Stimulated activated naive CD4-positive, alpha-beta T cell treated with Interleukin-2 at 50 U/mL for 16 hours (primary cell): ENCODE measurements around the gene SPEM3.
"Not testable (repeated sequence)": the region's sequence is repeated elsewhere in the genome, so short reads cannot be mapped to it uniquely, and the experiment has no call there.

ENCODE experiments used
- DNase-seq: peaks from one replicate; lab custom pipeline; 2025; lab: John Stamatoyannopoulos, UW

The SPEM3 gene

DNA sequence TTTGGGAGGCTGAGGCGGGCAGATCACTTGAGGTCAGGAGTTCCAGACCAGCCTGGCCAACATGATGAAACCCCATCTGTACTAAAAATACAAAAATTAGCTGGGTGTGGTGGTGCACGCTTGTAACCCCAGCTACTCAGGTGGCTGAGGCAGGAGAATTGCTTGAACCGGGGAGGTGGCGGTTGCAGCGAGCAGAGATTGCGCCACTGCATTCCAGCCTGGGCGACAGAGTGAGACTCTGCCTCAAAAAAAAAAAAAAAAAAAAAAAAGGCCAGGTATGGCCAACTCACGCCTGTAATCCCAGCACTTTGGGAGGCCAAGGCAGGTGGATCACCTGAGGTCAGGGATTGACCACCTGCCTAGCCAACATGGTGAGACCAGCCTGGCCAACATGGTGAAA lies 46.1 kb downstream of the SPEM3 start:
- DNase-seq = not testable (repeated sequence)

GRCh38 chr17:7475764-7476422 lies 47.2 kb downstream of the SPEM3 start:
- DNase-seq = no peak

DNA sequence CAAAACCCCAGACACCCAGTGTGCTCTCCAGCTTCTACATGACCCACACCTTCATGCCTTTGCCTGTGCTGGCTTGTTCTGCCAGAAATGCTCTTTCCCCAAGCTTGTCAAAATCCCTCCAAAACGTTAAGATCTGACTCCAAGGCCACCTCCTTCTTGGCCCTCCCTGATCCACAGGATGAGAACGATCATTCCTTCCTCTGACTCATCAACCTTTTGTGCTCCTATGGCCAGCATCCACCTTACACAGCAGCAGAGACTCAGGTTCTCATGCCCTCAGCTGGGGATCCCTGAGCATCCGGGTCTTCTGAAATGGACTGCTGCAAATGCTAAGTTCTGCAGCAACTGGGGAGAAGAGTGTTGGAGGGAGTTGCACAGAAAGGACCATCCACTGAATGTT lies 47.8 kb downstream of the SPEM3 start:
- no peak for DNase-seq

- no peak for DNase-seq
Measured at GRCh38 chr17:7476951-7477350, 48.3 kb downstream of the SPEM3 start.

DNA sequence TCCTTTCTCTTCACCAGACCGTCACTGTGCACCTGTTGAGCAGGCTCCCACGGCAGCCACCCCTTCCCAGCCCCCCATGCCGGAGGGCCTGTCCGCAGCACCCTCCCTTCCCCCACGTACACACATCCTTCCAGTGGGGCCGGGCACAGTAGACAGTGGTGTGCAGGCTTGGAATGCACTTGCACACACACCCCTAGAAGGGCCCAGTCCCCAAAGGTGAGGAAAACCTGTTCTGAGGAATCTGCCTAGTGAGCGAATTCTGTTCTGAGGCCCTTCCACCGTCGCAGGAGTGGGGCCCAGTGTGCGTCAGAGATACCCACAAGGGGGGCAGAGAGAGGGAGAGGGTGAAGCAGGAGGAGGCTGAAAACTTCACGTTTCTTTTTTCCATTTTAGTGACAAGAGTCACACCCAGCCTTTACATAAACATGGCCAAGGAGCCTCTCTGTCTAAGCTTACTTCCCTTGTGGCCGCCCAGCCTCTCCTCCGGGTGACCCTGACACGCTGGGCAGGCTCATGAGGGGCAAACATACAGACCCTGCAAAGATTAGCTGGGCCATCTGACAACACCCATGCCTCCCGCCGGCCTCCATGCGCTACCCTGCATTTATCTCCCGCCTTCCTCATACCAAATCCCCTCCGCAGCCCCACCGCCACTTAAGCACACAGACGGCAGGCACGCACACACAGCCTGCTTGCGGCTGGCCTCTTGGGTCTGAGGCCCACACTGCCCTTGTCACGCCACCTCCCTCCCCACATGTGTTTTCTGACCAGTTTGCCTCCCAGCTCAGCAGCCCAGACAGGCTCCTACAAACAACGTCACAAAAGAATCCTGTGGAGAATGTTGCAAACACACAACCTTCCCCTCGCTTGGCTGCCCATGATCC lies 49.0 kb downstream of the SPEM3 start:
- DNase-seq = no peak

DNA sequence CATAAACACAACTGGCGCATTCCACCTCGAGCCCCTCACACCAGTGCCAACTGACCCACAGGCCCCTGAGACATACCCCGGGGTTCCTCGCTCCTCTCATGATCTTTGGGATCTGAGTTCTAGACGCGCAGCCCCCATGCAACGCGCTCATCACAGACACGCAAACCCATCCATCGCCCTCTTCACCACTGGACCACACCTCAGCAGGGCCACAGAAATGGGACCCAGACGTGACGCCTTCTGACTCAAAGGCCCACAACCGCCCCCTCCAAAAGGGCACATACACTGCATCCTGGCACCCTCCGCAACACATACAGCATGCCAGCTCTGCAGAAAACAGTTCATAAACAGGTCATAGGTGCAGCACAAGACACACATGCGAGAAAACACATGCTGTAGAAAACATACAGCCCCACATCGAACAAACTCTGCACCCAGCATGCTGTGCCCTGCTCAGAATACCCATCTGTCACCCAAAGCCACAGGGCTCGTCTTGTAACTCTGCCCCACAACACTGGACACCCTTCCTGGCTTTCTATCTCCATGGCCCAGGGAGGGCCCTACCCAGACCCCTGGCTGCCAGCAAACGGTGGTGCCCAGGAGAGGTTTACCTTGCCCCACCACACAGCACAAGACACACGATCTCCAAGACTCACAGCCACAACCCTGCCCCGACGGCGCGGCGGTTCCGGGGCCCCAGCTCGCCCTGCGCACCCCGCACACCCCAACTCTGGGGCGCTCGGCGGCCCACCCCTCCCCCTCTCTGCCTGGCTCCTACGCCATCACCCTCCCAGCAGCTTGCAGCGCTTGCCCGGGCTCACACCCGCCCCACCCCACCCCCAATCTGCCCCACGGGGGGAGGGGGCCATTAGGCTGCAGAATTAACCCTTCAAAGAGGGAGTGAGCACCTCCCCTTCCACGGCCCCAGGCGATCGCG lies 49.9 kb downstream of the SPEM3 start:
- DNase-seq = peak; percentile 46

- peak; percentile 64 for DNase-seq
Measured at GRCh38 chr17:7479213-7480088, 50.8 kb downstream of the SPEM3 start, which contains the start of gene ZBTB4. Gene ZBTB4 (minus strand): TSS chr17:7479631. CDS start chr17:7466801, 12,830 bp downstream.

DNA sequence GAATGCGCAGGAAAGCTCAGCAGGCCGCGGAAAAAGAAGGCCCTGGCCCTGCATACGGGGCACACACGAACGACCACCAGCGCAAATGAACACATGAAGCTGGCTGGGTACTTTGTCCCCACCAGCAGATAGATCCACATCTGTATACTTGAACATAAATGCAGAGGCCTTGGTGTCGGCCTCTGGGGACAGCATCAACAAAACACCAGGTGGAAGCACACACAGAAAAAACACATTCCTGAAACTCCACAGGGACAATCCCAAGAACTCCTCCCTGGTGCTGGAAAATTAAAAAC lies 51.4 kb downstream of the SPEM3 start:
- DNase-seq = no peak

GRCh38 chr17:7481275-7481674 lies 52.6 kb downstream of the SPEM3 start, which contains the start of gene SLC35G6:
Gene SLC35G6 (plus strand): TSS chr17:7481446. CDS start chr17:7481517, 71 bp downstream.
- DNase-seq = not testable (repeated sequence)

GRCh38 chr17:7481842-7482741 lies 53.4 kb downstream of the SPEM3 start:
- DNase-seq = not testable (repeated sequence)
